Measurements from ENCODE around the gene NELL1.

The NELL1 gene

GRCh38 chr11:20762980-20763379, 93.6 kb downstream of the NELL1 start:
- TF ChIP-seq GATA3 (IDR thresholded peaks at IDR 0.05; ENCODE audit: low read depth, low read length) (no peak), GATA2 (IDR thresholded peaks at IDR 0.05; ENCODE audit: low read depth, low read length) (no peak)

GRCh38 chr11:20770414-20770946, 101.1 kb downstream of the NELL1 start:
- TF ChIP-seq GATA2 (IDR thresholded peaks at IDR 0.05; ENCODE audit: low read depth, low read length): no peak
- TF ChIP-seq GATA3 (IDR thresholded peaks at IDR 0.05; ENCODE audit: low read depth, low read length): no peak

DNA sequence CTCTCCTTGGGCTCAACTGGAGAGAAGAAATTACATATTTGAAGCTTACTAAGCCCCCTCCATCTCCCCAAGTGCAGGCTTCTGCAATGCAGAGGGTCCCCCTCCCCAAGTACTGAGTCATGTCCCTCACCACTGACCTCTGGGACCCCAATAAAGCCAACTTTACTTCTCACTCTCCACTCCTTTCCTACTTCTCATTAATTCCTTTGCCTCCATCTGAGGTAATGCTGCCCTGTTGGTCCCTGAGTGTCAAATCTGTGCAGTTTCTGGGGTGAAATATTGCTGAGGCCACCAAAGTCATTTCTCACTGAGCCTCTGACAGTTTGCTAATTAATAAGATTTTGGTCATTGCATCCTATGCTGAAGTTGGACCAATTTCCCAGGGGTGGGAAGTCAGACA, 101.6 kb downstream of the NELL1 start:
- TF ChIP-seq GATA3 (IDR thresholded peaks at IDR 0.05; ENCODE audit: low read depth, low read length): no peak
- no peak for TF ChIP-seq GATA2 (IDR thresholded peaks at IDR 0.05; ENCODE audit: low read depth, low read length)

DNA sequence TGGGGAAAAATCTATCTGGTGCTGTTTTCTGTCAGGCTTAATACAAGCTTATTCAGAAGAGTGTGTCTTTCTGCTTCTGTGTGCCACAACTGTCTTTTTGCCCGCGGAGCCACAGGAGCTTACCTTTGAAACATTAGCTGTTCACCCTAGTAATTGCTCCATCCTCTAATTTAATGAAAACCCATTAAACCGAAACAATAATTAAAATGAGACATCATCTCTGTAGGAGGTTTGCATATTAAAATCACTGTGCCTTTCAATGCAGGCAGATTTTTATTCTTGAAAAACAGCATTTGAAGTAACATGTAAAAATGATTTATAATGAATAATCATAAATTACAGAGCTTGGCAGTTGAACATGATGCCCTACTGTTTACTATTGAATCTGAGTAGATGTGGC, 102.3 kb downstream of the NELL1 start:
- TF ChIP-seq GATA3 (IDR thresholded peaks at IDR 0.05; ENCODE audit: low read depth, low read length): no peak
- no peak for TF ChIP-seq GATA2 (IDR thresholded peaks at IDR 0.05; ENCODE audit: low read depth, low read length)

- TF ChIP-seq GATA3 (IDR thresholded peaks at IDR 0.05; ENCODE audit: low read depth, low read length) (no peak), GATA2 (IDR thresholded peaks at IDR 0.05; ENCODE audit: low read depth, low read length) (no peak)
These were observed 105.9 kb downstream of the NELL1 start for GRCh38 chr11:20775331-20775730.

DNA sequence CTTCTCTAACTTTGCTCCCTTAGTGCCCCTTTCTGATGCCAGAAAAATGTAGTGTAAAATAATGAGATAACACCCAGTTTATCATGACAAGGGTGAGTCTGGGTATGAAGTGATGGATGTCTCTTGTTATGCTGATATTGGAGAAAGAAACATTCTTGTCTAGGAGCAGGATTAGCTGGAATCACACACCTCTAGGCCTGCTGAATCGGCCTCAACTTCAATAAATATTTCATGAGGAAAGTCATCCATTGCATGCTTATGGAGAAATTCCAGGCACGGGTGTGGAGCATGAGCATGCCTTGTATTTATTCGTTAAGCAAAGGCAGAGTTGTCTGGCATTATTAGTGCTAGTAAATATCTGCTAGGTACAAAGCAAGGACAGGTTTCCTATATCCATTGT, 113.4 kb downstream of the NELL1 start:
- no peak for TF ChIP-seq GATA2 (IDR thresholded peaks at IDR 0.05; ENCODE audit: low read depth, low read length)
- no peak for TF ChIP-seq GATA3 (IDR thresholded peaks at IDR 0.05; ENCODE audit: low read depth, low read length)

GRCh38 chr11:20783220-20783619, 113.8 kb downstream of the NELL1 start:
- TF ChIP-seq GATA2 (IDR thresholded peaks at IDR 0.05; ENCODE audit: low read depth, low read length) (no peak), GATA3 (IDR thresholded peaks at IDR 0.05; ENCODE audit: low read depth, low read length) (no peak)

DNA sequence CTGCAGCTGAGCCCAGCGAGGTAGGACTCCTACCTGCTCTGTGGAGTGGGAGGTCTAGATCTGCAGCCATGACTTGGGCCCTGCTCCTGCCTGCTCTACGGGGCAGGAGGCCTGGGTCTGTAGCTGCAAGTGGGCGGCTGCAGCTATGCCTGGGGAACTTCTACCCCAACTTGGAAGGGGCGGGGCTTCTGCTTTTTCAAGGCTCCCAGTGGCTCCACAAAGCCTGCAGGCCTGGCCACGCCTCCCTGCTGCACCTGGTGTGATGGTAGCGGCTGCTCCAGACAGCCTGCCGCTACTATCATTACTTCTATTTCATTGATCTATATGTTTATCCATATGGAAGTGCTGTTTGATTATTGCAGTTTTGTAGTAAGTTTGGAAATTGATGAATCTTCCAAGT, 121.2 kb downstream of the NELL1 start:
- TF ChIP-seq GATA2 (IDR thresholded peaks at IDR 0.05; ENCODE audit: low read depth, low read length) (no peak), GATA3 (IDR thresholded peaks at IDR 0.05; ENCODE audit: low read depth, low read length) (no peak)

DNA sequence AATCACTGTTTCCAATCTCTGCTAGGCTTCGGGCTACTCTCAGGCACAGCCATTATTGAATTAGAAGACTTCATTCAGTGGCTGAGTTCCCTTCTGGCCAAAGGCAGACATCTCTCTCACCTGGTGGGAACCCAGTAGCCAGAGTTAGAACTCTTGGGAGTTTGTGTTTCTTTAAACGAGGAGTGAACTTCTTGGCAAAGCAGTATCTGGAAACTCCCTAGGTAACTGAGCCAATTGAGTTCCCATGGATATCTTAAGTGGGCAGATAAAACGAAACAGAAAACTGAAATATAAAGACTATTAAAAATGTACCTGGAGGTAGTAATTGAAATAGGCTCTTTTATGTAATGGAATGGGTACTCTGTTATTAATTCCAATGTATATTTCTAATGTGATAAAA, 125.6 kb downstream of the NELL1 start:
- TF ChIP-seq GATA3 (IDR thresholded peaks at IDR 0.05; ENCODE audit: low read depth, low read length): no peak; the same call in 1 of the 2 replicates
- no peak for TF ChIP-seq GATA2 (IDR thresholded peaks at IDR 0.05; ENCODE audit: low read depth, low read length)

- TF ChIP-seq GATA2 (IDR thresholded peaks at IDR 0.05; ENCODE audit: low read depth, low read length): no peak
- no peak for TF ChIP-seq GATA3 (IDR thresholded peaks at IDR 0.05; ENCODE audit: low read depth, low read length)
These were observed 138.9 kb downstream of the NELL1 start for GRCh38 chr11:20808328-20808727.

DNA sequence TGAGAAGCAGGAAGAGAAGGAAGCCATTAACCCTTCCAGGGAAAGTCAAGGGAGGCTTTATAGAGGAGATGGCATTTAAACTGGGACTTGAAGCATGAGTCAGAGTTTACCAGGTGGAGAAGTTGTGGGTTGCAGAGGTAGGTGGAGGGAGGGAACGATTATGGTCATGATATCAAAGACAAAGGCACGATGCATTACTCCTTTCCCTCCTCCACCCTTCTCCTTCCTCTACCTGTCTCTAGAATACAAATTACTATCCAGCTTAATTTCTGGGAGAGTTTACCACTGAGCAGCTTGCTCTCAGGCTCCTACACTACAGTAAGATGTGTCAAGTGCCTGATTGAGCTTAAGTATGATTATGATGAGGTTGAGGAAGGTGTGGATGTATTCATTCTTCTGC, 151.7 kb downstream of the NELL1 start:
- TF ChIP-seq GATA2 (IDR thresholded peaks at IDR 0.05; ENCODE audit: low read depth, low read length) (no peak), GATA3 (IDR thresholded peaks at IDR 0.05; ENCODE audit: low read depth, low read length) (no peak)

- TF ChIP-seq GATA3 (IDR thresholded peaks at IDR 0.05; ENCODE audit: low read depth, low read length) (no peak), GATA2 (IDR thresholded peaks at IDR 0.05; ENCODE audit: low read depth, low read length) (no peak)
These were observed 152.1 kb downstream of the NELL1 start for GRCh38 chr11:20821470-20821869.

- TF ChIP-seq GATA2 (IDR thresholded peaks at IDR 0.05; ENCODE audit: low read depth, low read length) (no peak), GATA3 (IDR thresholded peaks at IDR 0.05; ENCODE audit: low read depth, low read length) (no peak)
These were observed 155.4 kb downstream of the NELL1 start for GRCh38 chr11:20824773-20825172.

- no peak for TF ChIP-seq GATA3 (IDR thresholded peaks at IDR 0.05; ENCODE audit: low read depth, low read length)
- no peak for TF ChIP-seq GATA2 (IDR thresholded peaks at IDR 0.05; ENCODE audit: low read depth, low read length)
These were observed 166.2 kb downstream of the NELL1 start for GRCh38 chr11:20835561-20835960.

DNA sequence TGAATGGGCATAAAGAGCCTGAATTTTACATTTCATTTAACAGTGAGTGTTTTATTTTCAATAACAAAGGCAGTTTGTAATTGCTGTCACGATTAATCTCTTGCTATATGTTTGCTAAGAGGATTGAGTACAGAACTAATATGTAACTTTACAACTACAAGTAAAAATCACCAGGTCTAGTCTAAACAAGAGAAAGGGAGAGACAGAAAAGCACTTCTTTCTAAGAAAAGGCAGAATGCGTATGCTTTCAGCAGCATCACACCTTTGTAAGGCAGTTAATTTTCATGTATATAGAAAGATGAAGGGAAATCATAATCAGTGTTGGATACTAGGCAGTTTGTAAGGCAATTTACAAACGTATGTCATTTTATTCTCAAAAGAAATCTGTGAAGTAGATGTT, 169.8 kb downstream of the NELL1 start:
- no peak for TF ChIP-seq GATA2 (IDR thresholded peaks at IDR 0.05; ENCODE audit: low read depth, low read length)
- TF ChIP-seq GATA3 (IDR thresholded peaks at IDR 0.05; ENCODE audit: low read depth, low read length): no peak

- peak; percentile 63; the same call in 1 of the 2 replicates for TF ChIP-seq GATA3 (IDR thresholded peaks at IDR 0.05; ENCODE audit: low read depth, low read length)
- peak; percentile 74 for TF ChIP-seq GATA2 (IDR thresholded peaks at IDR 0.05; ENCODE audit: low read depth, low read length)
These were observed 171.0 kb downstream of the NELL1 start for GRCh38 chr11:20840341-20840740.
